Testis (tissue), 2 donors: ENCODE results near the gene C6orf163.

Experiments
- CTCF ChIP-seq, 3 experiments: fragments of 450-650 bp in 2 of 3; fragments of 200-600 bp in 1 of 3; sonication (generic) in 1 of 3; IDR thresholded peaks; one replicate each; pipeline ENCODE4 v1.5.1; 2016 to 2019; ENCODE audit warnings: antibody characterized with exemption in 3 of 3, mild to moderate bottlenecking in 2 of 3, moderate library complexity in 1 of 3
- POLR2A ChIP-seq: fragments of 450-650 bp; IDR thresholded peaks from one replicate; pipeline ENCODE4 v1.6.1; 2017; ENCODE audit warnings: antibody characterized with exemption, mild to moderate bottlenecking, moderate library complexity

- TF ChIP-seq CTCF (IDR thresholded peaks at IDR 0.05), result no peak
- no peak for TF ChIP-seq POLR2A
Measured at GRCh38 chr6:87382861-87383260, 38.2 kb downstream of the C6orf163 start.
